Measurements from ENCODE around the gene SLC16A9.
A peak's percentile ranks its signal among the peaks of the same experiment; 100 is the strongest.

SLC16A9 gene

DNA sequence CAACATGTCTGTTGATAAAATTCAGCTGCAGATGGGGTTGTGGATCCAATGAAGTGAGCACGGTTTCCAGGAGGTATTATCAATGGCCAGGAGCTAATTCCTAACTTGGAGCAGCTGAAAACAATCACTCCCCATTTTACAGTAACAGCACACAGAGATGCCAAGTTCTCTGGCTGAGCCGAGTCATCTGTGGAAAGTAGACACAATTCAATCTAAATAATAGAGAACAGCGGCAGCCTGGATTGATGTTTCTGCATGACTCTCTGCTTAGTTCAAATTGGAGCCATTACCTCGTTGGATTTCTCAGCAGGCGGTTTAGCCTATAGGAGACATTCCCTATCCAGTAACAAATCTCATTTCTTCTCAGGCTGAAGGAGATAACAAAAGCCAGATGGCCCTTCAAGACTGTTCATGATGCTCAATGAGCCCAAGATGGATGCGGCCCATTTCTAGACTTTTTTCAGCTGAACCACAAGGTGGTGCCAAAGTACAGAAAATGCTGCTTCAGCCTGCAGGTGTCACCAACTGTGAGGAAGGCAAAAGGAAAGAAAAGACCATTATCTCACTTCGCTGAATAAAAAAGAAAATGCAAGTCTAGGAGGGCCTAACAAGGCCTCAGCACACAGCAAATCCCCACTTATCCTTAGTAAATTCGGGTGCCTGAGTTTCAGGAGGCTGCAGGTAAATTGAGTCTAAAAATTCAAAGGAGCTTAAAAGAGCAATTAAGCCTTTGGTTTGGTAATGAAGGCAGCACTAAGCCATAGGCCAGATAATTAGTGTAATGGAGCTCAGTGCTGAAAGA is 83.7 kb downstream of the SLC16A9 start:
- DNase-seq, result no peak

DNA sequence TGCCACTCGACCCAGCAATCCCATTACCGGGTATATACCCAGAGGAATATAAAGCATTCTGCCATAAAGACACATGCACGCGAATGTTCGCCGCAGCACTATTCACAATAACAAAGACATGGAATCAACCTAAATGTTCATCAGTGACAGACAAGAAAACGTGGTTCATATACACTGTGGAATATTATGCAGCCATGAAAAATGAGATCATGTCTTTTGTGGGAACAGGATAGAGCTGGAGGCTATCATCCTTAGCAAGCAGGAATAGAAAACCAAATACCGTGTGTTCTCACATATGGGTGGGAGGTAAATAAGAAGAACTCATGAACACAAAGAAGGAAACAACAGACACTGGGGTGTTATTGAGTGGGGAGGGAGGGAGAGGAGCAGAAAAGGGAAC is 84.7 kb downstream of the SLC16A9 start:
- DNase-seq, result no peak

DNA sequence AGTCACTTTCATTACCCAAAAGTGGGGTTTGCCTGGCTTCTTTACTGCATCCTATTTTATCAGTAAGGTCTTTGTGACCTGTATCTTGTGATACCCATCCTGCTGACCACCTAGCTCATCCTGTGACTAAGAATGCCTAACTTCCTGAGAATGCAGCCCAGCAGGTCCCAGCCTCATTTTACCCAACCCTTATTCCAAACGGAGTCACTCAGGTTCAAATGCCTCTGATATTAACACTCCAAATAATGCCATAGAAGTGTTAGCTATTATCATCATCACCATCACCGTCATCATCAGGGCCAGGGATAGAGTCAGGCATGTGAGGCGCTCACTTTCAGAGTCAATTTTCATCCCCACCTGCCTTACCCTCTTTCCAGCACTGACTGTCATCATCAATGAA is 85.5 kb downstream of the SLC16A9 start:
- no peak for DNase-seq

DNA sequence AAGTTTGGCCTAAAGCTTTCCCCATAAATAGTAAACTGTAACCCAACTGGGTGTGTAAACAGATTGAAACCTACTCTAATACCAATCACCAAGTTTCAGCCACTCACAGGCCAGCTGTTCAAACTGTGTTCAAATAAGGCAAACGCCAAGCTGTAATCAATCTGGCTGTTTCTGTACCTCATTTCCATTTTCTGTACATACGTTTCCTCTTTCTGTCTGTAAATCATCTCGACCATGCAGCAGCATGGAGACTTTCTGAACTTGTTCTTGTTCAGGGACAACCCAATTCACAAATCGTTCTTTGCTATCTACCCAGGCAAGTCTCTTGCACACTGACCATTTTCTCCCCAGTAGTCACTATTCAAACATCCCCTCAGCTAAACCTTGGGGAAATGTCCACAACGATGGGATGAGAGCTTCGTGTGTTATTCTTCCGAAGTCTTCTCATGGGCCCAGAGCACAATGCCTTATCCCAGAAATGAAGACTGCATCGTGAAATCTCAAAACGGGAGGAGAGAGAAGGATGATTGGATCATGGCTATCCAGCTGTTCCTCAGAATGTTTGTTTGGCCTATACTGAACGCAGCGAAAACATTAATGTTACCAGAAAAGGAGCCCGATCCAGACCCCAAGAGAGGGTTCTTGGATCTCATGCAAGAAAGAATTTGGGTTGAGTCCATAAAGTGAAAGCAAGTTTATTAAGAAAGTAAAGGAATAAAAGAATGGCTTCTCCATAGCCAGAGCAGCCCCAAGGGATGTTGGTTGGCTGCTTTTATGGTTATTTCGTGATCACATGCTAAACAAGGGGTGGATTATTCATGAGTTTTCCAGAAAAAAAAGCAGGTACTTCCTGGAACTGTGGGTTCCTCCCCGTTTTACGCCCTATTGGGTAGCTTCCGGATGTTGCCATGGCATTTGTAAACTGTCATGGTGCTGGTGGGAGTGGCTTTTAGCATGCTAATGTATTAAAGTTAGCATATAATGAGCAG is 86.2 kb downstream of the SLC16A9 start:
- DNase-seq, result no peak

DNA sequence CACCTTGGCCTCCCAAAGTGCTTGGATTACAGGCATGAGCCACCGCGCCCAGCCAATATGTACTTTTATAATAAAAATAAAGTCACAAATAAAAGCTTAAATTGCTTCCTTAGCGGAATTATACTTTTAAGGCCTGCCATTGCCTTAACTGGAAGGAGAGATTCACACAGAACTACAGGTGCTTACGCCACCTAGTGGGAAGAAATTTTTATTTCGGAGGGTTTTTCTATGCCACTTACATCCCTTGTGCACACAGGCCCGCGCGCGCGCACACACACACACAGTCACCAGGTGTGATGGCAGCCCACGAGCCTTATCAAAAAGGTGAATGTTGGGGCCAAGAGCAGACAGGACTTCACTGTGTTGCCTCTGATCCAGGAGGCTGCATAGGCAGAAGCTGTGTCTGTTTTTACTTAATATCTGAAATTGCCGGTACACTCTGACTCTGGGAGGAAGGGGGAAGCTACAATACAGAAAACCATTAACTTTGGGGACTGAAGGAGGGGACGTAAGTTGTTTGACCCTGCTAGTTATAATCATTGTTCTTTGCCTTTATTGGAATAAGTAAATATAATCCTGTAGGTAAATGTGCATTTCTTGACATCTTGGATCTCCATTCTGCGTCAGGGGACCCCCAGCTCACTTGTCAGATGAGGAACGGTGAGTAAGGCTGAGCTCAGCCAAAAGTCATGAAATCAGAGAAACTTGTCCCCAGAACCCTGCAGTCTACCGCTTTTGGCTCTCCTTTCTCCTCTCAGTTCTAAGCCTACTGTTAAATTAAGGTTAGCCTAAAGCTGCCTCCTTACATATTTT is 87.1 kb downstream of the SLC16A9 start:
- DNase-seq, result peak; percentile 31

- DNase-seq, result no peak
These were observed 87.9 kb downstream of the SLC16A9 start for GRCh38 chr10:59621771-59622170.

DNA sequence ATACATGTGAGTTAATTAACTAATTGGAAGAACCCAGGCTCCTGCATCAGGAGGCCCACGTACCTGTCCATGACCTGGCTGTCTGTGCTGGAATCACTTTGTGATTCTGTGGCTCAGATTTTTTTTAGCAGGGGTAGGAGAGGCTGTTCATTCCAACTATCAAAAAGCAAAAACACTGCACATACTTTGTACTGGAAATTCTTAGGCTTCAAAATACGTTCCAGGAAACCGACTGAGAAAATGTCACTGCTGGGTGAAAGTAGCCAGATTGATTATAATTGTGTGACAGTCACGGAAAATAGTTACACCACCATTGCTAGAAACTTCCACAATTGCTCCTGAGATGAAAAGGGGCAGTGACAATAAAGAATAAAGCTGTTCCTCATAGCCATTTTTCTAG is 91.0 kb downstream of the SLC16A9 start:
- DNase-seq, result no peak

DNA sequence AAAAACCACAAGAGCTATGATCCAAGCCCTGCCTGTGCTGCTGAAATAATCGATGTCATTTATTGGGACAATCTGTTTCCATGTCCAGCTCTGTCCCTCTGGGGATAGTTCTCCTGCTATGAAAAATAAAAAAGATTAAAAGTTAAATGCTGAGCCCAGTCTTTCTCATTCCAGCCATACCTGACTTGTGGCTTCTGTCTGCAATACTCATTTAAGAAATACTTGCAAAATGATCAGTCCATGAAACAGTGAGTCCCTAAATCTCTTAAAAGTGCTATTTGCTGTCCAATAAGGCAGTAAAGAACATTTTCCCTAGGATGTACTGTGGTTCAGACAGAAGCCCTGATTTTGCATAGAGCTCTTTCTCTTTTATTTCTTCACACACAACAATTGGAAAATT is 91.7 kb downstream of the SLC16A9 start:
- DNase-seq, result no peak

GRCh38 chr10:59611048-59611447 is 98.6 kb downstream of the SLC16A9 start:
- DNase-seq, result no peak

DNA sequence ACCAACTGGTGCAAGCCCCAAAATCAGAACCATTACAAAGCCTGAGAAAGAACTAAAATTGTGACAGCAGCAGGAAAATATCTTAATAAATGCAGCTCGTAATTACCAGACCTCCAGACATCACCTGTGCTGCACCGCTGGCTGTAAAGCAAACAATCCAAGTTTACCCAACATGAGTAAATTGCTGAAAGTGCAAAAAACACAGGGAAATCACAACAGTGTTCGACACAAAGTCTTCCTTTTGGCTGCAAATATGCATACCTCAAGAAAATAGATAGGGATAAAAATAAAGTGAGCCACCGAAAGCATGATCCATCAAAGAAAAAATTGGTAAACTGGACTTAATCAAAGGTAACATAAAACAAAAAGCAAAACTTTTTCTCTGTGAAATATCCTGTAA is 101.7 kb downstream of the SLC16A9 start:
- no peak for DNase-seq

- DNase-seq, result no peak
These were observed 103.1 kb downstream of the SLC16A9 start for GRCh38 chr10:59606551-59606961.

DNA sequence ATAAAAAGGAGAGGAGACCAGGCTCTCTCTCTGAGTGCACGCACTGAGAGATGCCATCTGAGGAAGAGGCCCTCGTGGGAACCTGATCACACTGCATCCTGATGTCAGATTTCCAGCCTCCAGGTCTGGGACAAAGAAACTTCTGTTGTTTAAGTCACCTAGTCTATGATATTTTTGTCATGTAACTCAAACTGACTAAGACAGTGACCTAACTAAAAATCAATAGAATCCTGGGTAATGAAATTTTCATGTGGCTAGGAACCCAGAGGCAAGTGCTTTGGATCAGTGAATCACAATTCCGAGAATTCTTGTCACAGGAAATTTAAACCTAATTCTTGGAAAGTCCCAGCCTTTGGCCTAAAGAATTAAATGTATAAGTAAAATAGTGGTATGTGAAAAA is 107.7 kb downstream of the SLC16A9 start:
- DNase-seq, result no peak

Data from stimulated activated CD8-positive, alpha-beta memory T cell treated with anti-CD3 and anti-CD28 coated beads, Interleukin-4, amount 100 ng/mL, for 48 hours (primary cell).